ENCODE results near the gene CAMK2G. TPM values are rescaled to one million over a fixed set of nuclear protein-coding genes. Genes with fewer than 3 reads are reported as not detected.

Gene CAMK2G
- total RNA-seq, 1 experiment from 2014 or later, result 41.4 TPM

- Histone ChIP-seq H3K27ac (ENCODE audit: low read length) (no peak overlapping the region), H3K9me3 (ENCODE audit: control insufficient read depth, insufficient read depth, low read depth, low read length) (no peaks in the 10 kb centered on the region), H3K4me3 (ENCODE audit: low read depth in 2 of 2, low read length in 2 of 2) (no peak overlapping the region), H3K36me3 (ENCODE audit: control insufficient read depth, insufficient read depth, low read length) (peaks cover 11% of the 10 kb centered on the region), H3K4me1 (ENCODE audit: control insufficient read depth, insufficient read depth, low read length) (no peaks in the 10 kb centered on the region), H3K27me3 (ENCODE audit: control insufficient read depth, insufficient read depth, low read length) (no peaks in the 10 kb centered on the region)
- ChIA-PET CTCF (interaction anchor here (0.6 kb wide), 1 partner anchor 30 kb away, joined by 5 read pairs; no protein-coding TSS in a partner anchor), POLR2A (interaction anchor here (0.6 kb wide), 1 partner anchor 18 kb away, joined by 3 read pairs; no protein-coding TSS in a partner anchor)
- ATAC-seq (no peak), DNase-seq (ENCODE audit: low read depth, low spot score) (no peak)
- BruUV-seq (replicated peaks), result no TSS peak
- in situ Hi-C loops (cut with HindIII; ENCODE audit: low pct_unique_long_range_greater_than_20kb, low sequenced_read_pairs), result no loop called here
- intact Hi-C loops (cut with micrococcal nuclease; ENCODE audit: unreplicated experiment), result no loop called here
- TF ChIP-seq POLR2AphosphoS5 (IDR thresholded peaks at IDR 0.05; ENCODE audit: low read depth, low read length), result no peak
- TF ChIP-seq REST (IDR thresholded peaks at IDR 0.05; ENCODE audit: insufficient read depth in 1 of 2, low read depth in 2 of 2, low read length in 1 of 2), result no peak
- TF ChIP-seq, protein P1, sequence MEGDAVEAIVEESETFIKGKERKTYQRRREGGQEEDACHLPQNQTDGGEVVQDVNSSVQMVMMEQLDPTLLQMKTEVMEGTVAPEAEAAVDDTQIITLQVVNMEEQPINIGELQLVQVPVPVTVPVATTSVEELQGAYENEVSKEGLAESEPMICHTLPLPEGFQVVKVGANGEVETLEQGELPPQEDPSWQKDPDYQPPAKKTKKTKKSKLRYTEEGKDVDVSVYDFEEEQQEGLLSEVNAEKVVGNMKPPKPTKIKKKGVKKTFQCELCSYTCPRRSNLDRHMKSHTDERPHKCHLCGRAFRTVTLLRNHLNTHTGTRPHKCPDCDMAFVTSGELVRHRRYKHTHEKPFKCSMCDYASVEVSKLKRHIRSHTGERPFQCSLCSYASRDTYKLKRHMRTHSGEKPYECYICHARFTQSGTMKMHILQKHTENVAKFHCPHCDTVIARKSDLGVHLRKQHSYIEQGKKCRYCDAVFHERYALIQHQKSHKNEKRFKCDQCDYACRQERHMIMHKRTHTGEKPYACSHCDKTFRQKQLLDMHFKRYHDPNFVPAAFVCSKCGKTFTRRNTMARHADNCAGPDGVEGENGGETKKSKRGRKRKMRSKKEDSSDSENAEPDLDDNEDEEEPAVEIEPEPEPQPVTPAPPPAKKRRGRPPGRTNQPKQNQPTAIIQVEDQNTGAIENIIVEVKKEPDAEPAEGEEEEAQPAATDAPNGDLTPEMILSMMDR (IDR thresholded peaks at IDR 0.05), result no peak
- no peak for TF ChIP-seq SIN3A (IDR thresholded peaks at IDR 0.05; ENCODE audit: borderline replicate concordance, insufficient read depth, low read depth, low read length)
- no peak for TF ChIP-seq TCF7L2 (IDR thresholded peaks at IDR 0.05; ENCODE audit: low read depth, low read length)
Measured at GRCh38 chr10:73803680-73804286, 70.6 kb downstream of the CAMK2G start.

DNA sequence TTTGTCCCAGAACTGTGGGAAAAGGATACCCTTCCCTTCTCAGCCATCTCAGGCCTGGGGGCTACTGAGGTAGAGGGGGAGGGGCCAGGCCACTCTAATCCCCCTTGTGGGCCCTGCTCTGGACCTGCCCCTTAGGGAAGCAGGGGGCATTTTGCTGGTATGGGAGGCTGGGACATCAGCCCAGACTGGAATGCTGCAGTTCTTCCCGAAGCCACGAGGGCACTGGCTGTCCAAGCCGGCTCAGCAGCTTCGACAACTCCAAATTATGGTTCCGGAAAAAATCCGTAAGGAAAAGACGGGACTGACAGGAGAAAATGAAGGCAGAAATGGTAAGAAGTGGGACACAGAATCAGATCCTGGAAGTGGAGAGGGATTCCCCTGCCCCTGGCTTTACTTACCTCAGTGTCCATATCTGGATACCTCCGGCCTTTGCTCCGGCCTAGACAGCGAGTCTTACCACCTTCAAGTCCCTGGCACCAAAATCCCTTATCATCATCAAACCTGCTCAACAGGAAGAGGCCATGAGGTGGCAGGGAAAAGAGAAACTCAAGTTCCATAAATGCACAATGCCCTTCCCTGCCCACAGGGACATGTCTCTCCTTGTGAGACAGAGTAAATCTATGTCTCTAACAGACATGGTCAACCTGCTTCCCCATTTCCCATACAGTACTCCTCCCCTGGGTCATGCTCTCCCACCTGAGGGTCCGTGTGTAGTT is 71.9 kb downstream of the CAMK2G start:
- H3K36me3 ChIP-seq (ENCODE audit: control insufficient read depth, insufficient read depth, low read length), result peaks cover 11% of the 10 kb centered on the region
- BruUV-seq (replicated peaks), result TSS peak; percentile 14
- POLR2A ChIA-PET, result no interaction called here

DNA sequence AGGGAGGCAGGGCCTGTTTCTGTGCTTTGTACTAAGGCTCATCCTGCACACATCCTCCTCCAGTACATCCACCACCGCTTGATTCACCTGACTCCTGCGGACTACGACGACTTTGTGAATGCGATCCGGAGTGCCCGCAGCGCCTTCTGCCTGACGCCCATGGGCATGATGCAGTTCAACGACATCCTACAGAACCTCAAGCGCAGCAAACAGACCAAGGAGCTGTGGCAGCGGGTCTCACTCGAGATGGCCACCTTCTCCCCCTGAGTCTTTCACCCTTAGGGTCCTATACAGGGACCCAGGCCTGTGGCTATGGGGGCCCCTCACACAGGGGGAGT is 73.1 kb downstream of the CAMK2G start:
- H3K4me3 ChIP-seq (ENCODE audit: low read depth in 2 of 2, low read length in 2 of 2), result no peak overlapping the region
- DNase-seq (ENCODE audit: low read depth, low spot score), result no peak
- intact Hi-C loops (cut with micrococcal nuclease; ENCODE audit: unreplicated experiment) (no loop called here), in situ Hi-C loops (cut with HindIII; ENCODE audit: low pct_unique_long_range_greater_than_20kb, low sequenced_read_pairs) (no loop called here)
- no peaks in the 10 kb centered on the region for H3K27me3 ChIP-seq (ENCODE audit: control insufficient read depth, insufficient read depth, low read length)
- no TSS peak for BruUV-seq (replicated peaks)
- H3K27ac ChIP-seq (ENCODE audit: low read length), result no peak overlapping the region
- ChIA-PET CTCF (no interaction called here), POLR2A (interaction anchor here (0.6 kb wide), 1 partner anchor 29 kb away, joined by 4 read pairs; no protein-coding TSS in a partner anchor)
- H3K36me3 ChIP-seq (ENCODE audit: control insufficient read depth, insufficient read depth, low read length), result peaks cover 11% of the 10 kb centered on the region
- TF ChIP-seq REST (IDR thresholded peaks at IDR 0.05; ENCODE audit: insufficient read depth in 1 of 2, low read depth in 2 of 2, low read length in 1 of 2), result no peak
- TF ChIP-seq POLR2AphosphoS5 (IDR thresholded peaks at IDR 0.05; ENCODE audit: low read depth, low read length), result no peak
- TF ChIP-seq, protein P1 (IDR thresholded peaks at IDR 0.05), result no peak
- no peak for TF ChIP-seq SIN3A (IDR thresholded peaks at IDR 0.05; ENCODE audit: borderline replicate concordance, insufficient read depth, low read depth, low read length)
- no peak for TF ChIP-seq TCF7L2 (IDR thresholded peaks at IDR 0.05; ENCODE audit: low read depth, low read length)
- no peaks in the 10 kb centered on the region for H3K4me1 ChIP-seq (ENCODE audit: control insufficient read depth, insufficient read depth, low read length)
- H3K9me3 ChIP-seq (ENCODE audit: control insufficient read depth, insufficient read depth, low read depth, low read length), result no peaks in the 10 kb centered on the region
- no peak; the same call in 1 of the 2 replicates for ATAC-seq

More for the DNA sequence above, 71.9 kb downstream of the CAMK2G start:
- Histone ChIP-seq H3K4me3 (ENCODE audit: low read depth in 2 of 2, low read length in 2 of 2) (no peak overlapping the region), H3K27me3 (ENCODE audit: control insufficient read depth, insufficient read depth, low read length) (no peaks in the 10 kb centered on the region), H3K4me1 (ENCODE audit: control insufficient read depth, insufficient read depth, low read length) (no peaks in the 10 kb centered on the region), H3K9me3 (ENCODE audit: control insufficient read depth, insufficient read depth, low read depth, low read length) (no peaks in the 10 kb centered on the region), H3K27ac (ENCODE audit: low read length) (peak overlapping the region; percentile 24; the same call in 1 of the 2 replicates)
- DNase-seq (ENCODE audit: low read depth, low spot score) (no peak), ATAC-seq (no peak)
- TF ChIP-seq TCF7L2 (IDR thresholded peaks at IDR 0.05; ENCODE audit: low read depth, low read length) (no peak), POLR2AphosphoS5 (IDR thresholded peaks at IDR 0.05; ENCODE audit: low read depth, low read length) (peak; percentile 27; the same call in 1 of the 2 replicates)
- CTCF ChIA-PET, result no interaction called here
- intact Hi-C loops (cut with micrococcal nuclease; ENCODE audit: unreplicated experiment), result no loop called here
- in situ Hi-C loops (cut with HindIII; ENCODE audit: low pct_unique_long_range_greater_than_20kb, low sequenced_read_pairs), result no loop called here

All from Panc1 (cell line).